PC-3 (cell line): ENCODE measurements around the gene FOXD2.

Experiments
- CTCF ChIP-seq: fragments of 300-600 bp; sonication (generic); conservative IDR thresholded peaks from 2 replicates; pipeline ENCODE4 v1.5.1; 2017; ENCODE audit warnings: antibody characterized with exemption, low read depth, mild to moderate bottlenecking, low read length
- EZH2 ChIP-seq: fragments of 300-600 bp; sonication (generic); IDR thresholded peaks from one replicate; pipeline ENCODE4 v1.6.1; 2017; ENCODE audit warnings: antibody characterized with exemption, mild to moderate bottlenecking, low read length; ENCODE audit not compliant: unreplicated experiment
- EZH2phosphoT487 ChIP-seq: fragments of 300-600 bp; sonication (generic); IDR thresholded peaks from 2 replicates; pipeline ENCODE4 v1.6.1; 2018; ENCODE audit warnings: mild to moderate bottlenecking, antibody characterized with exemption, low read length, borderline replicate concordance

GRCh38 chr1:47469910-47470309, 32.1 kb downstream of the FOXD2 start:
- no peak for TF ChIP-seq CTCF
- no peak for TF ChIP-seq EZH2phosphoT487
- TF ChIP-seq EZH2 = no peak
